ENCODE data around the gene HASPIN. TPM values are rescaled to one million over a fixed set of nuclear protein-coding genes. Genes with fewer than 3 reads are reported as not detected.

Gene HASPIN
- total and polyA plus RNA-seq, 2 of the 13 experiments (the other 11 are each of a cell fraction or from before 2014, with no cell fraction given), result 2.7 to 8.1 TPM

DNA sequence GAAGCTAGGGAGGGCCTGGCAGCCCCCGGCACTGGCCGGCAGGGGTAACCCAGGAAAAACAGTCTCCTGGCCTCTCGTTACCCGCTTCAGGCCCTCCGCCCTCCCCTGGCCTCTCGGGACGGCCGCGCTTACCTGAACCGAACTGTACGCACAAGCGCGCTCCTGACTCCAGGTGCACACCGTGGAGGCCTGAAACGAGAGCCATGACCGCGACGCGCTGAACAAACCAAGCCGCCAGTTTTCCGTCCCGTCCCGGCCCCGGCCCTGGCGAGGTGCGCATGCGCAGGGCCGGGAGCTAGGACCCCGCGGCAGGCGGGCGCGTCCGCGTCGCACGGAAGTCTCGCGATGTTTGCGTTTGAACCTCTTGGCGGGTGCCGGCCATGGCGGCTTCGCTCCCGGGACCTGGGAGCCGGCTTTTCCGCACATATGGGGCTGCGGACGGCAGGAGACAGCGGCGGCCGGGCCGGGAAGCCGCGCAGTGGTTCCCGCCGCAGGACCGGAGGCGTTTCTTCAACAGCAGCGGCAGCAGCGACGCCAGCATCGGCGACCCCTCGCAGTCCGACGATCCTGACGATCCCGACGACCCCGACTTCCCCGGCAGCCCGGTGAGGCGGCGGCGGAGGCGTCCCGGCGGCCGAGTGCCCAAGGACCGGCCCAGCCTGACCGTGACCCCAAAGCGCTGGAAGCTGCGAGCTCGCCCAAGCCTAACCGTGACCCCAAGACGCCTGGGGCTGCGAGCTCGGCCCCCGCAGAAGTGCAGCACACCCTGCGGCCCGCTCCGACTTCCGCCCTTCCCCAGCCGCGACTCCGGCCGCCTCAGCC is at the start of gene HASPIN (continued):
- TF ChIP-seq, protein P1, sequence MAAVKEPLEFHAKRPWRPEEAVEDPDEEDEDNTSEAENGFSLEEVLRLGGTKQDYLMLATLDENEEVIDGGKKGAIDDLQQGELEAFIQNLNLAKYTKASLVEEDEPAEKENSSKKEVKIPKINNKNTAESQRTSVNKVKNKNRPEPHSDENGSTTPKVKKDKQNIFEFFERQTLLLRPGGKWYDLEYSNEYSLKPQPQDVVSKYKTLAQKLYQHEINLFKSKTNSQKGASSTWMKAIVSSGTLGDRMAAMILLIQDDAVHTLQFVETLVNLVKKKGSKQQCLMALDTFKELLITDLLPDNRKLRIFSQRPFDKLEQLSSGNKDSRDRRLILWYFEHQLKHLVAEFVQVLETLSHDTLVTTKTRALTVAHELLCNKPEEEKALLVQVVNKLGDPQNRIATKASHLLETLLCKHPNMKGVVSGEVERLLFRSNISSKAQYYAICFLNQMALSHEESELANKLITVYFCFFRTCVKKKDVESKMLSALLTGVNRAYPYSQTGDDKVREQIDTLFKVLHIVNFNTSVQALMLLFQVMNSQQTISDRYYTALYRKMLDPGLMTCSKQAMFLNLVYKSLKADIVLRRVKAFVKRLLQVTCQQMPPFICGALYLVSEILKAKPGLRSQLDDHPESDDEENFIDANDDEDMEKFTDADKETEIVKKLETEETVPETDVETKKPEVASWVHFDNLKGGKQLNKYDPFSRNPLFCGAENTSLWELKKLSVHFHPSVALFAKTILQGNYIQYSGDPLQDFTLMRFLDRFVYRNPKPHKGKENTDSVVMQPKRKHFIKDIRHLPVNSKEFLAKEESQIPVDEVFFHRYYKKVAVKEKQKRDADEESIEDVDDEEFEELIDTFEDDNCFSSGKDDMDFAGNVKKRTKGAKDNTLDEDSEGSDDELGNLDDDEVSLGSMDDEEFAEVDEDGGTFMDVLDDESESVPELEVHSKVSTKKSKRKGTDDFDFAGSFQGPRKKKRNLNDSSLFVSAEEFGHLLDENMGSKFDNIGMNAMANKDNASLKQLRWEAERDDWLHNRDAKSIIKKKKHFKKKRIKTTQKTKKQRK (IDR thresholded peaks at IDR 0.05; ENCODE audit: low read length), result no peak
- TF ChIP-seq, protein P2, sequence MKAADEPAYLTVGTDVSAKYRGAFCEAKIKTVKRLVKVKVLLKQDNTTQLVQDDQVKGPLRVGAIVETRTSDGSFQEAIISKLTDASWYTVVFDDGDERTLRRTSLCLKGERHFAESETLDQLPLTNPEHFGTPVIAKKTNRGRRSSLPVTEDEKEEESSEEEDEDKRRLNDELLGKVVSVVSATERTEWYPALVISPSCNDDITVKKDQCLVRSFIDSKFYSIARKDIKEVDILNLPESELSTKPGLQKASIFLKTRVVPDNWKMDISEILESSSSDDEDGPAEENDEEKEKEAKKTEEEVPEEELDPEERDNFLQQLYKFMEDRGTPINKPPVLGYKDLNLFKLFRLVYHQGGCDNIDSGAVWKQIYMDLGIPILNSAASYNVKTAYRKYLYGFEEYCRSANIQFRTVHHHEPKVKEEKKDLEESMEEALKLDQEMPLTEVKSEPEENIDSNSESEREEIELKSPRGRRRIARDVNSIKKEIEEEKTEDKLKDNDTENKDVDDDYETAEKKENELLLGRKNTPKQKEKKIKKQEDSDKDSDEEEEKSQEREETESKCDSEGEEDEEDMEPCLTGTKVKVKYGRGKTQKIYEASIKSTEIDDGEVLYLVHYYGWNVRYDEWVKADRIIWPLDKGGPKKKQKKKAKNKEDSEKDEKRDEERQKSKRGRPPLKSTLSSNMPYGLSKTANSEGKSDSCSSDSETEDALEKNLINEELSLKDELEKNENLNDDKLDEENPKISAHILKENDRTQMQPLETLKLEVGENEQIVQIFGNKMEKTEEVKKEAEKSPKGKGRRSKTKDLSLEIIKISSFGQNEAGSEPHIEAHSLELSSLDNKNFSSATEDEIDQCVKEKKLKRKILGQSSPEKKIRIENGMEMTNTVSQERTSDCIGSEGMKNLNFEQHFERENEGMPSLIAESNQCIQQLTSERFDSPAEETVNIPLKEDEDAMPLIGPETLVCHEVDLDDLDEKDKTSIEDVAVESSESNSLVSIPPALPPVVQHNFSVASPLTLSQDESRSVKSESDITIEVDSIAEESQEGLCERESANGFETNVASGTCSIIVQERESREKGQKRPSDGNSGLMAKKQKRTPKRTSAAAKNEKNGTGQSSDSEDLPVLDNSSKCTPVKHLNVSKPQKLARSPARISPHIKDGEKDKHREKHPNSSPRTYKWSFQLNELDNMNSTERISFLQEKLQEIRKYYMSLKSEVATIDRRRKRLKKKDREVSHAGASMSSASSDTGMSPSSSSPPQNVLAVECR (CRISPR knock-in tag; IDR thresholded peaks at IDR 0.05; ENCODE audit: borderline replicate concordance), result peak; percentile 100
- TF ChIP-seq ATF7 (IDR thresholded peaks at IDR 0.05) (no peak), ATF7 (CRISPR knock-in tag; IDR thresholded peaks at IDR 0.05) (0 out of 2 replicates have a peak, but pooled peaks have one; percentile 31), CCDC6 (CRISPR knock-in tag; IDR thresholded peaks at IDR 0.05) (peak; percentile 80; the same call in 1 of the 2 replicates), MIER3 (CRISPR knock-in tag; IDR thresholded peaks at IDR 0.05; ENCODE audit: borderline replicate concordance) (peak; percentile 38; the same call in 1 of the 2 replicates), ZNF337 (CRISPR knock-in tag; IDR thresholded peaks at IDR 0.05; ENCODE audit: borderline replicate concordance, low read depth) (peak; percentile 65; the same call in 1 of the 2 replicates), SP1 (IDR thresholded peaks at IDR 0.05) (peak; percentile 62; the same call in 1 of the 2 replicates), SP1 (CRISPR knock-in tag; IDR thresholded peaks at IDR 0.05) (peak; percentile 37; the same call in 1 of the 2 replicates), ZFX (CRISPR knock-in tag; IDR thresholded peaks at IDR 0.05; ENCODE audit: low read depth) (peak; percentile 99)
- TF ChIP-seq, protein P3, sequence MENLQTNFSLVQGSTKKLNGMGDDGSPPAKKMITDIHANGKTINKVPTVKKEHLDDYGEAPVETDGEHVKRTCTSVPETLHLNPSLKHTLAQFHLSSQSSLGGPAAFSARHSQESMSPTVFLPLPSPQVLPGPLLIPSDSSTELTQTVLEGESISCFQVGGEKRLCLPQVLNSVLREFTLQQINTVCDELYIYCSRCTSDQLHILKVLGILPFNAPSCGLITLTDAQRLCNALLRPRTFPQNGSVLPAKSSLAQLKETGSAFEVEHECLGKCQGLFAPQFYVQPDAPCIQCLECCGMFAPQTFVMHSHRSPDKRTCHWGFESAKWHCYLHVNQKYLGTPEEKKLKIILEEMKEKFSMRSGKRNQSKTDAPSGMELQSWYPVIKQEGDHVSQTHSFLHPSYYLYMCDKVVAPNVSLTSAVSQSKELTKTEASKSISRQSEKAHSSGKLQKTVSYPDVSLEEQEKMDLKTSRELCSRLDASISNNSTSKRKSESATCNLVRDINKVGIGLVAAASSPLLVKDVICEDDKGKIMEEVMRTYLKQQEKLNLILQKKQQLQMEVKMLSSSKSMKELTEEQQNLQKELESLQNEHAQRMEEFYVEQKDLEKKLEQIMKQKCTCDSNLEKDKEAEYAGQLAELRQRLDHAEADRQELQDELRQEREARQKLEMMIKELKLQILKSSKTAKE (CRISPR knock-in tag; IDR thresholded peaks at IDR 0.05; ENCODE audit: borderline replicate concordance), result 0 out of 2 replicates have a peak, but pooled peaks have one; percentile 27
- TF ChIP-seq, protein P4, sequence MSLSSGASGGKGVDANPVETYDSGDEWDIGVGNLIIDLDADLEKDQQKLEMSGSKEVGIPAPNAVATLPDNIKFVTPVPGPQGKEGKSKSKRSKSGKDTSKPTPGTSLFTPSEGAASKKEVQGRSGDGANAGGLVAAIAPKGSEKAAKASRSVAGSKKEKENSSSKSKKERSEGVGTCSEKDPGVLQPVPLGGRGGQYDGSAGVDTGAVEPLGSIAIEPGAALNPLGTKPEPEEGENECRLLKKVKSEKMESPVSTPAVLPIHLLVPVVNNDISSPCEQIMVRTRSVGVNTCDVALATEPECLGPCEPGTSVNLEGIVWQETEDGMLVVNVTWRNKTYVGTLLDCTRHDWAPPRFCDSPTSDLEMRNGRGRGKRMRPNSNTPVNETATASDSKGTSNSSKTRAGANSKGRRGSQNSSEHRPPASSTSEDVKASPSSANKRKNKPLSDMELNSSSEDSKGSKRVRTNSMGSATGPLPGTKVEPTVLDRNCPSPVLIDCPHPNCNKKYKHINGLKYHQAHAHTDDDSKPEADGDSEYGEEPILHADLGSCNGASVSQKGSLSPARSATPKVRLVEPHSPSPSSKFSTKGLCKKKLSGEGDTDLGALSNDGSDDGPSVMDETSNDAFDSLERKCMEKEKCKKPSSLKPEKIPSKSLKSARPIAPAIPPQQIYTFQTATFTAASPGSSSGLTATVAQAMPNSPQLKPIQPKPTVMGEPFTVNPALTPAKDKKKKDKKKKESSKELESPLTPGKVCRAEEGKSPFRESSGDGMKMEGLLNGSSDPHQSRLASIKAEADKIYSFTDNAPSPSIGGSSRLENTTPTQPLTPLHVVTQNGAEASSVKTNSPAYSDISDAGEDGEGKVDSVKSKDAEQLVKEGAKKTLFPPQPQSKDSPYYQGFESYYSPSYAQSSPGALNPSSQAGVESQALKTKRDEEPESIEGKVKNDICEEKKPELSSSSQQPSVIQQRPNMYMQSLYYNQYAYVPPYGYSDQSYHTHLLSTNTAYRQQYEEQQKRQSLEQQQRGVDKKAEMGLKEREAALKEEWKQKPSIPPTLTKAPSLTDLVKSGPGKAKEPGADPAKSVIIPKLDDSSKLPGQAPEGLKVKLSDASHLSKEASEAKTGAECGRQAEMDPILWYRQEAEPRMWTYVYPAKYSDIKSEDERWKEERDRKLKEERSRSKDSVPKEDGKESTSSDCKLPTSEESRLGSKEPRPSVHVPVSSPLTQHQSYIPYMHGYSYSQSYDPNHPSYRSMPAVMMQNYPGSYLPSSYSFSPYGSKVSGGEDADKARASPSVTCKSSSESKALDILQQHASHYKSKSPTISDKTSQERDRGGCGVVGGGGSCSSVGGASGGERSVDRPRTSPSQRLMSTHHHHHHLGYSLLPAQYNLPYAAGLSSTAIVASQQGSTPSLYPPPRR (CRISPR knock-in tag; IDR thresholded peaks at IDR 0.05; ENCODE audit: borderline replicate concordance), result 0 out of 2 replicates have a peak, but pooled peaks have one; percentile 23

All from HepG2 (cell line).